Small intestine (tissue), 7 donors: Measurements from ENCODE around the gene NMD3. TPM values are rescaled to one million over a fixed set of nuclear protein-coding genes. Genes with fewer than 3 reads are reported as not detected.

ENCODE experiments used
- DNase-seq, 2 donors: peaks; one replicate each; pipeline versions ENCODE4 v3.0.0 to v3.0.0-alpha.2; 2013
- FAIRE-seq: peaks from 2 replicates; lab custom pipeline; 2012; peaks lifted over from hg19 to GRCh38; lab: Jason Lieb, UNC
- H3K27ac ChIP-seq, 3 donors: one replicate each; pipeline ENCODE4 v1.5.1; 2013; ENCODE audit warnings: low read length in 2 of 3, mild to moderate bottlenecking in 2 of 3, control low read depth in 1 of 3, inconsistent platforms in 1 of 3, low read depth in 1 of 3, moderate library complexity in 1 of 3
- H3K27me3 ChIP-seq, 3 donors: one replicate each; pipeline ENCODE4 v1.6.1; 2013; ENCODE audit warnings: low read length in 3 of 3, inconsistent platforms in 1 of 3; ENCODE audit not compliant: control insufficient read depth in 3 of 3, insufficient read depth in 3 of 3
- H3K36me3 ChIP-seq, 3 donors: one replicate each; pipeline ENCODE4 v1.6.1; 2013; ENCODE audit warnings: low read length in 3 of 3, inconsistent platforms in 1 of 3, low read depth in 1 of 3, mild to moderate bottlenecking in 1 of 3, moderate library complexity in 1 of 3; ENCODE audit not compliant: control insufficient read depth in 3 of 3, insufficient read depth in 2 of 3
- H3K4me1 ChIP-seq, 3 donors: one replicate each; pipeline ENCODE4 v1.6.1; 2013; ENCODE audit warnings: low read length in 2 of 3, inconsistent platforms in 1 of 3, low read depth in 1 of 3, mild to moderate bottlenecking in 1 of 3, moderate library complexity in 1 of 3; ENCODE audit not compliant: control insufficient read depth in 3 of 3, insufficient read depth in 2 of 3
- H3K4me3 ChIP-seq, 3 donors: one replicate each; pipeline ENCODE4 v1.5.1; 2013; ENCODE audit warnings: low read length in 3 of 3, control low read depth in 1 of 3, inconsistent platforms in 1 of 3, low read depth in 1 of 3, mild to moderate bottlenecking in 1 of 3, moderate library complexity in 1 of 3
- H3K9me3 ChIP-seq, 2 donors: one replicate each; pipeline ENCODE4 v1.6.1; 2013; ENCODE audit warnings: low read depth in 1 of 2, low read length in 1 of 2; ENCODE audit not compliant: control insufficient read depth in 2 of 2, insufficient read depth in 1 of 2
- WGBS, 3 donors: extraction: QIAGEN DNeasy Blood & Tissue Kit; methylation state at CpG; one replicate each; pipeline ENCODE4 v1.1.7; 2013; 5-methylcytosine and 5-hydroxymethylcytosine counted together
- polyA plus RNA-seq, 4 donors: library from polyadenylated mRNA; stranded (reverse) in 3 of 4; unstranded in 1 of 4; fragments of 200-250 nt in 3 of 4; fragments of 120-200 nt in 1 of 4; gene quantifications; one replicate each; pipeline versions ENCODE4 v1.2.1 to v1.2.3, GENCODE V29; 2013
- donor health status: healthy with polysubstance abuse.
- donor health status: control.
- donor health status: control.
- donor health status: Bipolar disorder and iron deficiency.
- donor health status: healthy.

The NMD3 gene
- polyA plus RNA-seq, 4 donors, result 15.9 to 49.2 (median 23.2) TPM

GRCh38 chr3:161199926-161200325 is 21.2 kb upstream of the NMD3 start:
- Histone ChIP-seq H3K27me3 (no peaks in the 10 kb centered on the region), H3K36me3 (no peaks in the 10 kb centered on the region), H3K4me3 (no peak overlapping the region), H3K4me1 (no peaks in the 10 kb centered on the region), H3K27ac (no peak overlapping the region), H3K9me3 (peaks cover 0 to 3% of the 10 kb centered on the region in 2 donors)
- WGBS, 3 donors, result 63 to 84% (median 74%) methylated on average over 3 of the region's 3 CpGs
- DNase-seq (no peak), FAIRE-seq (no peak)

GRCh38 chr3:161203485-161204098 is 17.5 kb upstream of the NMD3 start:
- no peak for FAIRE-seq
- no peak overlapping the region for H3K27ac ChIP-seq
- WGBS, 3 donors, result 84 to 92% (median 88%) methylated on average over 4 of the region's 4 CpGs
- no peaks in the 10 kb centered on the region for H3K36me3 ChIP-seq
- DNase-seq, result no peak
- H3K27me3 ChIP-seq, result no peaks in the 10 kb centered on the region
- H3K4me3 ChIP-seq, result no peak overlapping the region
- no peaks in the 10 kb centered on the region for H3K9me3 ChIP-seq
- no peaks in the 10 kb centered on the region for H3K4me1 ChIP-seq

- Histone ChIP-seq H3K27me3 (peaks cover 0 to 2% (median 0%) of the 10 kb centered on the region in 3 donors), H3K27ac (no peak overlapping the region)
These were observed 12.2 kb upstream of the NMD3 start for GRCh38 chr3:161208931-161209330.

GRCh38 chr3:161212171-161212771 is 8.8 kb upstream of the NMD3 start:
- Histone ChIP-seq H3K27me3 (peaks cover 0 to 4% (median 0%) of the 10 kb centered on the region in 3 donors), H3K4me3 (no peak overlapping the region), H3K9me3 (no peaks in the 10 kb centered on the region), H3K36me3 (no peaks in the 10 kb centered on the region), H3K27ac (no peak overlapping the region), H3K4me1 (no peaks in the 10 kb centered on the region)
- FAIRE-seq (no peak), DNase-seq (no peak)
- WGBS, 3 donors, result 74 to 79% (median 77%) methylated on average over 3 of the region's 3 CpGs

More at GRCh38 chr3:161208931-161209330, 12.2 kb upstream of the NMD3 start:
- Histone ChIP-seq H3K4me3 (no peak overlapping the region), H3K4me1 (no peaks in the 10 kb centered on the region), H3K36me3 (no peaks in the 10 kb centered on the region), H3K9me3 (no peaks in the 10 kb centered on the region)
- WGBS, 3 donors, result 80 to 83% (median 81%) methylated on average over 4 of the region's 4 CpGs
- no peak for DNase-seq
- no peak for FAIRE-seq

- DNase-seq, result no peak
- Histone ChIP-seq H3K27ac (no peak overlapping the region), H3K27me3 (peaks cover 0 to 4% (median 0%) of the 10 kb centered on the region in 3 donors), H3K4me3 (no peak overlapping the region), H3K36me3 (no peaks in the 10 kb centered on the region), H3K4me1 (no peaks in the 10 kb centered on the region), H3K9me3 (no peaks in the 10 kb centered on the region)
- FAIRE-seq, result no peak
These were observed 8.2 kb upstream of the NMD3 start for GRCh38 chr3:161212906-161213305.

- Histone ChIP-seq H3K9me3 (no peaks in the 10 kb centered on the region), H3K27me3 (peaks cover 0 to 4% (median 0%) of the 10 kb centered on the region in 3 donors), H3K36me3 (no peaks in the 10 kb centered on the region), H3K27ac (no peak overlapping the region), H3K4me1 (no peaks in the 10 kb centered on the region), H3K4me3 (no peak overlapping the region)
- no peak for DNase-seq
- WGBS, 3 donors, result 63 to 71% (median 68%) methylated on average over 4 of the region's 4 CpGs
- no peak for FAIRE-seq
These were observed 7.5 kb upstream of the NMD3 start for GRCh38 chr3:161213644-161214043.

- no peaks in the 10 kb centered on the region for H3K9me3 ChIP-seq
- FAIRE-seq, result no peak
- H3K4me3 ChIP-seq, result no peak overlapping the region
These were observed 5.9 kb upstream of the NMD3 start for GRCh38 chr3:161215185-161215584.

GRCh38 chr3:161217496-161217895 is 3.6 kb upstream of the NMD3 start:
- no peaks in the 10 kb centered on the region for H3K9me3 ChIP-seq
- peak; percentile 20 to 26 for DNase-seq
- WGBS, 3 donors, result 75 to 84% (median 82%) methylated on average over 5 of the region's 5 CpGs
- H3K27me3 ChIP-seq, result peaks cover 0 to 4% (median 0%) of the 10 kb centered on the region in 3 donors
- H3K36me3 ChIP-seq, result no peaks in the 10 kb centered on the region
- no peak for FAIRE-seq
- no peak overlapping the region for H3K27ac ChIP-seq
- peaks cover 0 to 3% (median 2%) of the 10 kb centered on the region in 3 donors for H3K4me1 ChIP-seq
- no peak overlapping the region for H3K4me3 ChIP-seq

More at GRCh38 chr3:161215185-161215584, 5.9 kb upstream of the NMD3 start:
- peaks cover 0 to 4% (median 0%) of the 10 kb centered on the region in 3 donors for H3K27me3 ChIP-seq
- no peaks in the 10 kb centered on the region for H3K4me1 ChIP-seq
- no peaks in the 10 kb centered on the region for H3K36me3 ChIP-seq
- DNase-seq, result peak; percentile 55 to 81
- 43 to 78% (median 68%) methylated on average over 4 of the region's 4 CpGs for WGBS, 3 donors
- H3K27ac ChIP-seq, result no peak overlapping the region
